ENCODE data around the gene TNFRSF25. TPM values are rescaled to one million over a fixed set of nuclear protein-coding genes. Genes with fewer than 3 reads are reported as not detected.
"Not testable (repeated sequence)": the region's sequence is repeated elsewhere in the genome, so short reads cannot be mapped to it uniquely, and the experiment has no call there.

The TNFRSF25 gene
- polyA plus RNA-seq, 1 of the 3 experiments (the other 2 are of a cell fraction) = 20.8 TPM

GRCh38 chr1:6456800-6457466 lies 9.0 kb downstream of the TNFRSF25 start (continued):
- TF ChIP-seq REST (IDR thresholded peaks at IDR 0.05; ENCODE audit: low read depth, low read length) (no peak), MEF2A (IDR thresholded peaks at IDR 0.05; ENCODE audit: borderline replicate concordance, low read depth) (no peak), JUND (IDR thresholded peaks at IDR 0.05) (no peak), GATA2 (CRISPR knock-in tag; IDR thresholded peaks at IDR 0.05) (no peak), GABPA (IDR thresholded peaks at IDR 0.05; ENCODE audit: low read depth) (no peak), MXI1 (IDR thresholded peaks at IDR 0.05; ENCODE audit: low read depth, low read length) (no peak), TEAD4 (IDR thresholded peaks at IDR 0.05; ENCODE audit: borderline replicate concordance, insufficient read depth) (no peak), RCOR1 (IDR thresholded peaks at IDR 0.05; ENCODE audit: low read length) (no peak)
- TF ChIP-seq, protein P1, sequence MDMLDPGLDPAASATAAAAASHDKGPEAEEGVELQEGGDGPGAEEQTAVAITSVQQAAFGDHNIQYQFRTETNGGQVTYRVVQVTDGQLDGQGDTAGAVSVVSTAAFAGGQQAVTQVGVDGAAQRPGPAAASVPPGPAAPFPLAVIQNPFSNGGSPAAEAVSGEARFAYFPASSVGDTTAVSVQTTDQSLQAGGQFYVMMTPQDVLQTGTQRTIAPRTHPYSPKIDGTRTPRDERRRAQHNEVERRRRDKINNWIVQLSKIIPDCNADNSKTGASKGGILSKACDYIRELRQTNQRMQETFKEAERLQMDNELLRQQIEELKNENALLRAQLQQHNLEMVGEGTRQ (IDR thresholded peaks at IDR 0.05; ENCODE audit: borderline replicate concordance, low read depth, low read length) = no peak

DNA sequence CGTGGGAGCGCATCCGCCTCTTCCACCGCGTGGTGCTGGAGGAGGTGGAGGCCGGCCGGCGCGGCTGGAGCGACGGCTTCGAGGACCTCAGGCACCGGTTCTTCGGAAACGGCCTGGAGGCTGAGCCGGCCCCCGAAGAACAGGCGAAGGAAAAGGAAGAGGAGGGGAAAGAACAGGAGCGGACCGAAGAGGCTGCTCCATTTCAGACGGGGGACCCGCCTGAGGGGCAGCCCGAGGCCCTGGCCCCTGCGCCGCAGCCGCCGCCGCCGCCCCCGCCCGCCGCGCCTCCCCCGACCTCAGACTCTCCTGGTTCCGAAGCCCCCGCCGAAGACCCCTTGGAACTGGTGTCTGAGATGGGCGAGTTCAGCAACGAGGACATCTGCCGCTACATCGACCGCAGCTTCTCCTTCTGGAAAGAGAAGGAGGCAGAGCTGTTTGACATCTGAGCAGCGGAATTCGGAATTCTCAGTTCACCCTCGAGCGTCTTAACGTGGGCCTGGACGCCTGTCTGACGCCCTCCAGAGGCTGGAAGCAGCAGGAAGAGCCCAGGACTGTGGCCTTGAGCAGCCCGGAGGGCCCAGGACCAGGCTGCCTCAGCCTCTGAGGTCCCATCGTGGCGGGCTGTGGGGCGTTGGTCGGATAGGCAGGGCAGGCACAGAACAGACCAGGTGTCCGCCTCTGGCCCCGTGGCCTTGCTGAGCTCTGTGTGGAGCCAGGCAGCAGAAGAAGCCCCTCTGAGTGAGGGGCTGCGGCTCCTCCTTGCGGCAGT lies 10.0 kb downstream of the TNFRSF25 start:
- H3K4me3 ChIP-seq (ENCODE audit: low read depth in 2 of 2, low read length in 1 of 2); DNase-seq; H3F3A ChIP-seq (replicated peaks; ENCODE audit: insufficient read depth); POLR2A ChIA-PET; H3K9me2 ChIP-seq; H3K9me3 ChIP-seq; H3K27me3 ChIP-seq (ENCODE audit: insufficient read depth); H3K4me2 ChIP-seq; H3K27ac ChIP-seq (ENCODE audit: low read depth in 2 of 2, low read length in 1 of 2); H3K4me1 ChIP-seq (ENCODE audit: control insufficient read depth in 1 of 2, insufficient read depth in 2 of 2, low read depth in 1 of 2, low read length in 1 of 2); H3K36me3 ChIP-seq (replicated peaks in 1 of 2; ENCODE audit: control insufficient read depth in 1 of 2, insufficient read depth in 2 of 2, low read length in 1 of 2); H3K9ac ChIP-seq; H2AFZ ChIP-seq (ENCODE audit: low read depth); H3K79me2 ChIP-seq (ENCODE audit: insufficient read depth); H4K20me1 ChIP-seq (ENCODE audit: insufficient read depth): not testable (repeated sequence)
- CTCF ChIA-PET = interaction anchor here (0.6 to 5.0 kb wide), 9 partner anchors 10 to 247 kb away, joined by 3 to 19 read pairs (median 5); no protein-coding TSS in a partner anchor
- WGBS (ENCODE audit: low lambda C conversion rate) = 43% methylated on average over 32 of the region's 58 CpGs
